GM12892 (cell line): Measurements from ENCODE around the gene IMMT.

Experiments used
- POLR2A ChIP-seq: IDR thresholded peaks from 2 replicates; pipeline ENCODE4 v1.6.1; 2011; ENCODE audit warnings: low read depth, low read length, control low read depth
- POLR2AphosphoS5 ChIP-seq: IDR thresholded peaks from 2 replicates; pipeline ENCODE4 v1.6.1; 2011; ENCODE audit warnings: low read depth, low read length, control low read depth
- TAF1 ChIP-seq: IDR thresholded peaks from 2 replicates; pipeline ENCODE4 v1.6.1; 2011; ENCODE audit warnings: low read depth, mild to moderate bottlenecking, control low read depth, low read length, borderline replicate concordance

- TF ChIP-seq POLR2AphosphoS5 (no peak), POLR2A (no peak), TAF1 (no peak)
These were observed 6.5 kb upstream of the IMMT start for GRCh38 chr2:86201671-86202335.
